HepG2 (cell line): ENCODE measurements around the gene ECE2. TPM values are rescaled to one million over a fixed set of nuclear protein-coding genes. Genes with fewer than 3 reads are reported as not detected.

Source experiments
- DDIT3 ChIP-seq: sonication (generic); formaldehyde crosslinking; IDR thresholded peaks from 2 replicates; pipeline ENCODE4 v1.4.0; 2020; ENCODE audit warnings: mild to moderate bottlenecking, missing genetic modification reagents
- GATAD1 ChIP-seq: IDR thresholded peaks from 2 replicates; pipeline ENCODE4 v1.6.1; 2016; ENCODE audit warnings: missing genetic modification reagents, missing compliant biosample characterization
- JARID2 ChIP-seq: sonication (generic); formaldehyde crosslinking; IDR thresholded peaks from 2 replicates; pipeline ENCODE4 v1.8.1; 2023; ENCODE audit warnings: missing genetic modification reagents, inconsistent platforms; ENCODE audit not compliant: insufficient replicate concordance
- KDM6A ChIP-seq: IDR thresholded peaks from 2 replicates; pipeline ENCODE4 v1.6.1; 2016; ENCODE audit warnings: low read depth
- MEF2D ChIP-seq: sonication (generic); formaldehyde crosslinking; IDR thresholded peaks from 2 replicates; pipeline ENCODE4 v1.5.1; 2020; ENCODE audit warnings: mild to moderate bottlenecking, missing genetic modification reagents
- NFE2L1 ChIP-seq: sonication (generic); formaldehyde crosslinking; IDR thresholded peaks from 2 replicates; pipeline ENCODE4 v1.4.0; 2020; ENCODE audit warnings: missing genetic modification reagents, mild to moderate bottlenecking, borderline replicate concordance
- NKX3-1 ChIP-seq: sonication (generic); formaldehyde crosslinking; IDR thresholded peaks from 2 replicates; pipeline ENCODE4 v1.5.0; 2020; ENCODE audit warnings: missing genetic modification reagents
- POLR2AphosphoS2 ChIP-seq: IDR thresholded peaks from 2 replicates; pipeline ENCODE4 v1.6.1; 2011; ENCODE audit warnings: low read depth, low read length, improper control_type of control experiment
- TEAD2 ChIP-seq: sonication (generic); formaldehyde crosslinking; IDR thresholded peaks from 2 replicates; pipeline ENCODE4 v1.9.0; 2021; ENCODE audit warnings: missing genetic modification reagents
- THRA ChIP-seq: sonication (generic); formaldehyde crosslinking; IDR thresholded peaks from 2 replicates; pipeline ENCODE4 v1.4.0; 2020; ENCODE audit warnings: missing genetic modification reagents, borderline replicate concordance
- ZFP36 ChIP-seq: fragments of 150-350 bp; IDR thresholded peaks from 2 replicates; pipeline ENCODE4 v1.6.1; 2018; ENCODE audit warnings: borderline replicate concordance, low read length, low read depth; ENCODE audit not compliant: partially characterized antibody
- ZNF17 ChIP-seq: sonication (generic); formaldehyde crosslinking; IDR thresholded peaks from 2 replicates; pipeline ENCODE4 v1.5.0; 2020; ENCODE audit warnings: mild to moderate bottlenecking, missing genetic modification reagents
- ZNF180 ChIP-seq: sonication (generic); formaldehyde crosslinking; IDR thresholded peaks from 2 replicates; pipeline ENCODE4 v1.4.0; 2020; ENCODE audit warnings: low read depth, missing genetic modification reagents, borderline replicate concordance
- ZNF205 ChIP-seq: IDR thresholded peaks from 2 replicates; pipeline ENCODE4 v1.6.1; 2018; ENCODE audit warnings: missing biosample characterization, missing genetic modification reagents
- ZNF326 ChIP-seq: sonication (generic); formaldehyde crosslinking; IDR thresholded peaks from 2 replicates; pipeline ENCODE4 v1.4.0; 2020; ENCODE audit warnings: missing genetic modification reagents, borderline replicate concordance
- ZNF431 ChIP-seq: sonication (generic); formaldehyde crosslinking; IDR thresholded peaks from 2 replicates; pipeline ENCODE4 v1.9.0; 2022; ENCODE audit warnings: missing genetic modification reagents, low read depth, mild to moderate bottlenecking, borderline replicate concordance
- ZNF484 ChIP-seq: sonication (generic); formaldehyde crosslinking; IDR thresholded peaks from 2 replicates; pipeline ENCODE4 v1.5.1; 2020; ENCODE audit warnings: mild to moderate bottlenecking, low read depth, missing genetic modification reagents, borderline replicate concordance
- ZNF614 ChIP-seq: IDR thresholded peaks from 2 replicates; pipeline ENCODE4 v1.6.1; 2018; ENCODE audit warnings: missing biosample characterization, missing genetic modification reagents, inconsistent platforms, borderline replicate concordance
- ZNF891 ChIP-seq: sonication (generic); formaldehyde crosslinking; IDR thresholded peaks from 2 replicates; pipeline ENCODE4 v1.5.0; 2020; ENCODE audit warnings: mild to moderate bottlenecking, missing genetic modification reagents
- polyA plus RNA-seq, 8 experiments: library from polyadenylated mRNA; depleted of rRNA in 3 of 8; stranded (reverse) in 7 of 8; unstranded in 1 of 8; fragments of >200 nt; fragmentation: Illumina TruSeq in 4 of 8; extraction: Trizol in 4 of 8; gene quantifications; 2 replicates each; pipeline versions ENCODE4 v1.2.1 to v1.2.3, GENCODE V29; 2011 to 2016; ENCODE audit warnings: low read depth in 4 of 8, missing spikeins in 1 of 8, mixed read lengths in 1 of 8; ENCODE audit not compliant: insufficient read depth in 1 of 8
- total RNA-seq, 5 experiments: library from RNA; depleted of rRNA; stranded (reverse); fragments of >200 nt; fragmentation: Illumina TruSeq; extraction: Trizol; gene quantifications; 2 replicates each; pipeline ENCODE4 v1.2.3, GENCODE V29; 2016; ENCODE audit warnings: low read depth in 1 of 5
- TF ChIP-seq, protein P1 (sequence below): sonication (generic); formaldehyde crosslinking; IDR thresholded peaks from 2 replicates; pipeline ENCODE4 v1.4.0; 2020; ENCODE audit warnings: missing genetic modification reagents
- TF ChIP-seq, protein P2 (sequence below): IDR thresholded peaks from 2 replicates; pipeline ENCODE4 v1.6.1; 2016; ENCODE audit warnings: control low read depth

The ECE2 gene
- total and polyA plus RNA-seq, 2 of the 13 experiments (the other 11 are each of a cell fraction or from before 2014, with no cell fraction given), result not detected

GRCh38 chr3:184335661-184336546, 60.1 kb downstream of the ECE2 start (continued):
- no peak for TF ChIP-seq THRA (CRISPR knock-in tag)
- TF ChIP-seq DDIT3 (CRISPR knock-in tag), result no peak
- no peak for TF ChIP-seq ZFP36
- TF ChIP-seq ZNF431 (CRISPR knock-in tag), result no peak
- TF ChIP-seq MEF2D, result peak; percentile 16; the same call in 1 of the 2 replicates
- TF ChIP-seq JARID2 (CRISPR knock-in tag), result no peak
- TF ChIP-seq, protein P1, sequence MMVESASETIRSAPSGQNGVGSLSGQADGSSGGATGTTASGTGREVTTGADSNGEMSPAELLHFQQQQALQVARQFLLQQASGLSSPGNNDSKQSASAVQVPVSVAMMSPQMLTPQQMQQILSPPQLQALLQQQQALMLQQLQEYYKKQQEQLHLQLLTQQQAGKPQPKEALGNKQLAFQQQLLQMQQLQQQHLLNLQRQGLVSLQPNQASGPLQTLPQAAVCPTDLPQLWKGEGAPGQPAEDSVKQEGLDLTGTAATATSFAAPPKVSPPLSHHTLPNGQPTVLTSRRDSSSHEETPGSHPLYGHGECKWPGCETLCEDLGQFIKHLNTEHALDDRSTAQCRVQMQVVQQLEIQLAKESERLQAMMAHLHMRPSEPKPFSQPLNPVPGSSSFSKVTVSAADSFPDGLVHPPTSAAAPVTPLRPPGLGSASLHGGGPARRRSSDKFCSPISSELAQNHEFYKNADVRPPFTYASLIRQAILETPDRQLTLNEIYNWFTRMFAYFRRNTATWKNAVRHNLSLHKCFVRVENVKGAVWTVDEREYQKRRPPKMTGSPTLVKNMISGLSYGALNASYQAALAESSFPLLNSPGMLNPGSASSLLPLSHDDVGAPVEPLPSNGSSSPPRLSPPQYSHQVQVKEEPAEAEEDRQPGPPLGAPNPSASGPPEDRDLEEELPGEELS (CRISPR knock-in tag), result no peak
- TF ChIP-seq GATAD1 (CRISPR knock-in tag), result peak; percentile 22; the same call in 1 of the 2 replicates
- TF ChIP-seq NFE2L1 (CRISPR knock-in tag), result no peak
- 0 out of 2 replicates have a peak, but pooled peaks have one; percentile 2 for TF ChIP-seq ZNF891
- TF ChIP-seq ZNF17, result no peak
- no peak for TF ChIP-seq KDM6A (CRISPR knock-in tag)
- TF ChIP-seq ZNF484 (CRISPR knock-in tag), result no peak
- TF ChIP-seq ZNF205 (CRISPR knock-in tag), result no peak
- peak; percentile 49; the same call in 1 of the 2 replicates for TF ChIP-seq ZNF326 (CRISPR knock-in tag)
- TF ChIP-seq NKX3-1 (CRISPR knock-in tag), result no peak
- TF ChIP-seq, protein P2, sequence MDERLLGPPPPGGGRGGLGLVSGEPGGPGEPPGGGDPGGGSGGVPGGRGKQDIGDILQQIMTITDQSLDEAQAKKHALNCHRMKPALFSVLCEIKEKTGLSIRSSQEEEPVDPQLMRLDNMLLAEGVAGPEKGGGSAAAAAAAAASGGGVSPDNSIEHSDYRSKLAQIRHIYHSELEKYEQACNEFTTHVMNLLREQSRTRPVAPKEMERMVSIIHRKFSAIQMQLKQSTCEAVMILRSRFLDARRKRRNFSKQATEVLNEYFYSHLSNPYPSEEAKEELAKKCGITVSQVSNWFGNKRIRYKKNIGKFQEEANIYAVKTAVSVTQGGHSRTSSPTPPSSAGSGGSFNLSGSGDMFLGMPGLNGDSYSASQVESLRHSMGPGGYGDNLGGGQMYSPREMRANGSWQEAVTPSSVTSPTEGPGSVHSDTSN (CRISPR knock-in tag), result no peak
- 0 out of 2 replicates have a peak, but pooled peaks have one; percentile 34 for TF ChIP-seq ZNF614 (CRISPR knock-in tag)
- no peak for TF ChIP-seq TEAD2 (CRISPR knock-in tag)
- TF ChIP-seq POLR2AphosphoS2, result peak; percentile 40; the same call in 1 of the 2 replicates
- TF ChIP-seq ZNF180, result no peak
